GM12878 (cell line): ENCODE data around the gene MGAT5. TPM values are rescaled to one million over a fixed set of nuclear protein-coding genes. Genes with fewer than 3 reads are reported as not detected.

Source experiments
- BACH1 ChIP-seq: fragments of 450-650 bp; IDR thresholded peaks from 2 replicates; pipeline ENCODE4 v1.6.1; 2017; ENCODE audit warnings: mild to moderate bottlenecking, borderline replicate concordance
- BCL3 ChIP-seq: IDR thresholded peaks from 2 replicates; pipeline ENCODE4 v1.6.1; 2011; ENCODE audit warnings: borderline replicate concordance, low read depth, mild to moderate bottlenecking, moderate library complexity, low read length; ENCODE audit not compliant: insufficient read depth, poor library complexity, severe bottlenecking
- BCLAF1 ChIP-seq: fragments of 450-650 bp; IDR thresholded peaks from 2 replicates; pipeline ENCODE4 v1.6.1; 2017; ENCODE audit warnings: antibody characterized with exemption, mild to moderate bottlenecking, moderate library complexity
- BRCA1 ChIP-seq: IDR thresholded peaks from 2 replicates; pipeline ENCODE4 v1.6.1; 2011; ENCODE audit warnings: low read depth, low read length, improper control_type of control experiment
- CBX5 ChIP-seq: sonication (generic); IDR thresholded peaks from 2 replicates; pipeline ENCODE4 v1.6.1; 2016; ENCODE audit warnings: low read depth, moderate library complexity, mild to moderate bottlenecking, inconsistent platforms
- JUNB ChIP-seq: IDR thresholded peaks from 2 replicates; pipeline ENCODE4 v1.6.1; 2016; ENCODE audit warnings: antibody characterized with exemption, mild to moderate bottlenecking
- KLF5 ChIP-seq: fragments of 450-650 bp; IDR thresholded peaks from 2 replicates; pipeline ENCODE4 v1.6.1; 2014; ENCODE audit warnings: mild to moderate bottlenecking; ENCODE audit not compliant: partially characterized antibody
- MEF2B ChIP-seq: fragments of 450-650 bp; IDR thresholded peaks from 2 replicates; pipeline ENCODE4 v1.6.1; 2018; ENCODE audit warnings: mild to moderate bottlenecking, moderate library complexity; ENCODE audit not compliant: partially characterized antibody, poor library complexity, severe bottlenecking
- NFYA ChIP-seq: IDR thresholded peaks from 2 replicates; pipeline ENCODE4 v1.6.1; 2011; ENCODE audit warnings: low read depth, mild to moderate bottlenecking, low read length, improper control_type of control experiment, borderline replicate concordance
- PAX5 ChIP-seq: IDR thresholded peaks from 2 replicates; pipeline ENCODE4 v1.6.1; 2011; ENCODE audit warnings: low read depth, low read length, borderline replicate concordance
- PRDM15 ChIP-seq: fragments of 450-650 bp; formaldehyde crosslinking; IDR thresholded peaks from 2 replicates; pipeline ENCODE4 v1.4.0; 2020; ENCODE audit warnings: mild to moderate bottlenecking, moderate library complexity
- RELA ChIP-seq: fragments of 450-650 bp; IDR thresholded peaks from 2 replicates; pipeline ENCODE4 v1.8.0; 2014; ENCODE audit warnings: borderline replicate concordance; ENCODE audit not compliant: partially characterized antibody
- RELB ChIP-seq: fragments of 450-650 bp; IDR thresholded peaks from 2 replicates; pipeline ENCODE4 v1.6.1; 2017; ENCODE audit warnings: low read depth, mild to moderate bottlenecking, moderate library complexity
- polyA plus RNA-seq, 11 experiments: library from polyadenylated mRNA; depleted of rRNA in 4 of 11; unstranded in 6 of 11; stranded (reverse) in 5 of 11; fragments of >200 nt; fragmentation: Nextera tagmentation in 4 of 11; fragmentation: Illumina TruSeq in 1 of 11; extraction: Ambion mirVana in 4 of 11; extraction: Trizol in 1 of 11; gene quantifications; 1 replicate in 1 of 11; 2 replicates in 10 of 11; pipeline versions ENCODE4 v1.2.1 to v1.2.3, GENCODE V29; 2011 to 2016; ENCODE audit warnings: inconsistent platforms in 2 of 11, missing spikeins in 2 of 11, low read depth in 1 of 11
- total RNA-seq, 4 experiments: library from RNA; depleted of rRNA in 3 of 4; stranded (reverse); fragments of >200 nt in 3 of 4; fragmentation: Illumina TruSeq in 1 of 4; extraction: Trizol in 1 of 4; gene quantifications; 2 replicates each; pipeline versions ENCODE4 v1.2.1 to v1.2.3, GENCODE V29; 2013 to 2021

The MGAT5 gene
- total and polyA plus RNA-seq, 10 of the 15 experiments (the other 5 are each of a cell fraction or from before 2014, with no cell fraction given): 4.9 to 104 (median 36.2) TPM

- TF ChIP-seq BCL3 (peak; percentile 87), BRCA1 (no peak), RELA (no peak), BACH1 (no peak), NFYA (no peak), KLF5 (no peak), CBX5 (peak; percentile 70; the same call in 1 of the 2 replicates), MEF2B (peak; percentile 51), JUNB (peak; percentile 96), RELB (no peak), BCLAF1 (no peak), PAX5 (no peak; the same call in 1 of the 2 replicates), PRDM15 (CRISPR knock-in tag) (no peak)
Measured at GRCh38 chr2:134336352-134336751, 82.5 kb downstream of the MGAT5 start (continued).
